DMS 273 (cell line): ENCODE results near the gene TNFRSF9.
"Not testable (repeated sequence)": the region's sequence is repeated elsewhere in the genome, so short reads cannot be mapped to it uniquely, and the experiment has no call there.

Experiments
- DNase-seq: peaks from one replicate; lab custom pipeline; 2025; ENCODE audit not compliant: unreplicated experiment; lab: John Stamatoyannopoulos, UW

Gene TNFRSF9

DNA sequence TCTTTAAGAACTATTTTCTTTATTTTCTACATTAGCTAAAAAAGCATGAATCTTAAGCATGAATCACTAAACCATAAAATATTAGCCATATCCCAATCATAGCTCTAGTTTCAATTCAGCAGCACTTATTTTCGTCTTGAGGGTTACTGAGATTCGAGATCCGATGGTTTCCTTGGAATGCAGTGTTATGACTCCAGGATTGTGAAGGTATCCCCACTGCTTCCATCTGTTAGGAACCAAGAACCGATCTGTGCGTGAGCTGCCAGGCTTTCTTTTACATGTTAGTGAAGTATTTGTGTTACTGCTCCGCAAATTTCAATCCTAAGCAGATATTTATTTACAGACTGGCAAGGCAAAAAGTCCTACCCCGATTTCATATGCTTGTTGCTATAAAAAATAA is 18.8 kb downstream of the TNFRSF9 start:
- no peak for DNase-seq

DNA sequence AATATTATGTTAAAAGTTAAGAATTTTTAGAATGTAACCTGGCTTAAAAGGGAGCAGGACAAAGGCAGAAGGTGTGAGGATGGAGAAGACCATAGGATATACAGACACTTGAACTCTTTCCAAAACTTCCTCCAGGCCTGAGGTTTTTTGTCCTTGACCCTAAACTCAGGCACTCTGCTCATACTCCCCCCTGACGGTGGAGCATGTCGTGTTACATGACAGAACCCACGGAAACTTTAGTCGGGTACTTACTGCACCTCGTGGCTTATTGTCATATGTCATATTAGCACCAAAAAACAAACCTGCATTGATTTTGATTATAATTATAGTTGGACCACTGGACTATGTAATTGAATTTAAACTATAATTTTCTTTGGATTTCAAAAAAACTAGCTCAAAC is 20.8 kb downstream of the TNFRSF9 start:
- no peak for DNase-seq

DNA sequence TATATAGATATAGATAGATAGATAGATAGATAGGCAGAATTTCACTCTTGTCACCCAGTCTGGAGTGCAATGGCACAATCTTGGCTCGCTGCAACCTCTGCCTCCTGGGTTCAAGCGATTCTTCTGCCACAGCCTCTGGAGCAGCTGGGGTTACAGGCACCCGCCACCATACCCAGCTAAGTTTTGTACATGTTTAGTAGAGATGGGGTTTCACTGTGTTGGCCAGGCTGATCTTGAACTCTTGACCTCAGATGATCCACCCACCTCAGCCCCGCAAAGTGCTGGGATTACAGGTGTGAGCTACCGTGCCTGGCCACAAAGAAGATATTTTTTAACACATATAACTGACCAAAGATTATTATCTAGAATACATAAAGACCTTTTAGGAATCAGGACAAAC is 22.7 kb downstream of the TNFRSF9 start:
- not testable (repeated sequence) for DNase-seq

DNA sequence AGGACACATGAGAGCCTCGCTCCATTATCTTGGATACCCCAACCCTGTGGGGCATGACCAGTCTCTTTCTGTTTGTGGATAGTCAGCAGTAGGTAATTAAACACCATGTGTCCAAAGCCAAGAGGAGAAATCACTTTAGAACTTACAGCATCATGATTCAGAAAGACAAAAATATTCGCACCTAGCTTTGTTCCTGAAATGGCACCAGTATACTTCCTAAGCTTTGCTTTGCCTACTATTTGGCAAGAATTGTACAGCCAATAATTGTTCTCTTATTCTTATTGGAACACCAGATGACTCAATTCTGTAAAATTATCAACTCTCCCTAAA is 24.2 kb downstream of the TNFRSF9 start:
- no peak for DNase-seq

DNA sequence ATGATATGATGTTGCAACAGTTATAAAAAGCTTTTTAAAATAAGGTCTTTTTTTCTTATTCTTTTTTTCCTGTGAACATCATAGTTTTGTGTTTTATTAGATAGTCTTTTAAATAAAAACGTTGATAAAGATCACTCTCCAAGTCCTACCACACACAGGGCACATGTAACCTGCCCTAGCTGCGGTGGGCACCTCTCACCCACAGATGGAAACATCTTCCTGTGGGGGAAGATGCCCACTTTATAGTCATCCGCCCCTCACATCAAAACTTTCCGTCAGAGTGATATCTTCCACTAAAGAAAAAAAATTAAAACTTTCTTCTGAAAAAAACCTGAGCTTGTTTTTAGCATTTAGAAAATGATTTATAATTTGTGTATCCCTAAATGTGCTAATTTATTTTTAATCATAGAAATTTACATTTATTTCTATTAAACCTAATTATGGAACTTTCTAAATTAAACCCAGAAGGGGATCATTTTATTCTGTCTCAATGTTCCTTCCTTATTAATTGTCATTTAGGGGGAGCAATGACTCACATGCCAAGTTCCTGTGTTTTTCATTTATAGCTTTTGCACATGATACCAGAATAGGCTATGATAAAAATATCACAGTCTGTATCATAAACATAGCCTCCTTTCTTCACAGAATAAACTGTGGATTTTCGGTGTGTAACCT is 24.7 kb downstream of the TNFRSF9 start:
- DNase-seq, result no peak

DNA sequence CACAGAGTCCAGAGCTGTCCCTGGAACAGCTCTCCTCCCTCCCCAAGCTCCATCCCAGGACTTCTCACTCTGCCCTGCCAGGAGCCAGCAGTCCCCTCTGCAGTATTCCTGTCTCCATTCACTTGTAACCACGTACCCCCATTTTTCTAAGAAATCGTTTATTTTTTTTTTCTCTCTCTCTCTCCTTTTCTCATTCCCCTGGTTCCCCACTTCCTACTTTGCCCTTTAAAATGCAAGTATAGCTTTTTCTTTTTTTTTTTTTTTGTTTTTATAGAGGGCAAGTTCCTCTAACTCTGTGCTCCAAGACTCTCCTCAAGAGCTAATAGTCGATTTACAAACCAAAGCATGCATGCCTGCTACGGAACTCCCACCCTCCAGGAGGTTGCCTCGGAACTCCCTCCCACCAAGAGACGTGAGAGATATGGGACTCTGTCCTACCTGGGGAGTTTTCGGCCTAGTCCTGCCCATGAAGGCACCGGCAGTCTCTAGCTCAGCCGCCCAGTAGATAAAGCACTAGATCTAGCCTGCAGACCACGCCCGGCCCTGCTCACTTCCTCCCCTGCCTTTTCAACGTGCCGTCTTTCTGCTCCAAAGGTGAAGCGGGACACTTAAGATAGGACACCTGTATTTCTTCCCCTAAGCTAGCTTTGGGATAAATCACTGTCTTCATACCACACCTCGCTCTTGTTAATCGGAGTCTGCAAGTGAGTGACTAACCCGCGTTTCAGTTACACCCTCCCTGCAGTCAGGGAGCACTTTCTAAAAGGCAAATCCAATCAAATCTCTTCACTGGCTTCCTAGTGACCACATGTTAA is 27.7 kb downstream of the TNFRSF9 start:
- DNase-seq, result no peak

DNA sequence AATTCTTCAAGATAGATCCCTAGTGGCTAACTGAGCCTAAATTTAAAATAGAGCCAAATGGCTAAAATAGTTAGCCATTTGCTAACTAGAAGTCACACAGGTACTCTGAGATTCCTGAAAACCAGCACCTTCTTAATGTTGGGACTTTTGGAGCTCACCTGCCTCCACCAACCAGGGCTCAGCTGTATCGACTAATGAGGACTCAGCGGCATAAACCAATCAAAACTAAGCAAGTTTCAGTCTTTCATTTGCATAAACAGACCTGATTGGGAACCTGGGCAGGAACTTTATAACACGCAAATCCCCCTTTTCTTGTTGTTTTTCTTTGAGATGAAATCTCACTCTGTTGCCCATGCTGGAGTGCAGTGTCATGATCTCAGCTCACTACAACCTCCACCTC is 28.5 kb downstream of the TNFRSF9 start:
- DNase-seq, result no peak

DNA sequence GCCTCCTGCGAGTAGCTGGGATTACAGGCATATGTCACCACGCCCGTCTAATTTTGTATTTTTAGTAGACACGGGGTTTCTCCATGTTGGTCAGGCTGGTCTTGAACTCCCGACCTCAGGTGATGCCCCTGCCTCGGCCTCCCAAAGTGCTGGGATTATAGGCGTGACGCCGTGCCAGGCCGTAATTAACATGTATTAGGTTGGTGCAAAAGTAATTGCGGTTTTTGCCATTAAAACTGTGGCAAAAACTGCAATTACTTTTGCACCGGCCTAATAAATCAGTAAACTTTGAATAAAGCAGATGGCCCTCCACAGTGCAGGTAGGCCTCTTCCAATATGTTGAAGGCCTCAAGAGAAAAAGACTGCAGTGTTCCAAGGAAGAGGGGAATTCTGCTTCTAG is 35.4 kb downstream of the TNFRSF9 start:
- DNase-seq, result no peak

DNA sequence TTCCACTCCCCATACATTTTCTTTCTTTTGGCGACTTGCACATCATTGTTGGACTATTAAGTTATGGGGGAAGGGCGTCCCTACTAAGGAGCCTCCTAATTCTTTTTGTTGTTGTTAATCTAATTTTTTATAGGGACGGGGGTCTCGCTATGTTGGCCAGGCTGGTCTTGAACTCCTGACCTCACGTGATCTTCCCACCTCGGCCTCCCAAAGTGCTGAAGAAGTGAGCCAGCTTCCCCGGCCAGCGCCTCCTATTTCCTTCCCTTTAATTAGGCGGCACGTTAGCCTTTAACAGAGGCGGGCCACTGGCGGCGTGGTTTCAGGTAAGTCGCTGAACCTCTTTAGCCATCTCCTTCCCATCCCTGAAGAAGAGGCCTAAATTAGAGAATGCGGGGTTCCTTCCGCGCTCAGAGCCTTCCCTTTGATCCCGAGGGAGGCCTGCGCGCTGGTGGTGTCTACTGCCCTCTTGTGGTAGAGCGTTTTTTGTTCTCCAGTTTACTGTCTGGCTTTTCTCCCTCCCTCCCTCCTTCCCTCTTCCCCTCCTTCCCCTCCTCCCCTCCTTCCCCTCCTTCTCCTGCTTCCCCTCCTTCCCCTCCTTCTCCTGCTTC is 38.1 kb downstream of the TNFRSF9 start:
- peak; percentile 89 for DNase-seq

DNA sequence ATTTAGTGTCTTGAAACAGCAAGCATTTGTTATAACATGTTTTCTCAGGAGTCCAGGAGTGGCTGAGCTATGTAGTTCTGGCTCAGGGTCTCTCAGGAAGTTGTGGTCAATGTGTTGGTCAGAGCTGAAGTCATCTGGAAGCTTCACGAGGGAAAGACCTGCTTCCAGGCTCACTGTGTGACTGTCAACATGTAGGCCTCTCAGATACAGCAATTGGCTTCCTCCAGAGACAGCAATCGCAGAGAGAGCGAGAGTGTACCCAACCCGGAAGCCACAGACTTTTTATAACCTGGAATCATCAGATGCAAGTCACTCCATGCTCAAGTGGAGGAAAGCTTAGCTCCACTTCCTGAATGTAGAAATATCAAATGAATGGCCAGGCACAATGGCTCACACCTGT is 40.9 kb downstream of the TNFRSF9 start:
- no peak for DNase-seq

DNA sequence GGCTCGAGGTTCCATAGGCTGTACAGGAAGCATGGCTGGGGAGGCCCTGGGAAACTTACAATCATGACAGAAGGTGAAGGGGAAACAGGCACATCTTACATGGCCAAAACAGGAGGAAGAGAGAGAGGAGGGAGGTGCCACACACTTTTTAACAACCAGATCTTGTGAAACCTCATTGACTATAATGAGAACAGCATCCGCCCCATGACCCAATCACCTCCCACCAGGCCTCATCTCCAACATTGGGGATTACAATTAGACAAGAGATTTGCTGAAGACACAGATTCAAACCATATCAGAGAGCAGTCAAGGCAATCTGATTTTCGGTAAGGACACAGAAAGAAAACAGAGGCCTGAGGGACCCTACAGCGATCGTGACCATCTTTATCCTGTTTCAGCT is 41.7 kb downstream of the TNFRSF9 start:
- no peak for DNase-seq

DNA sequence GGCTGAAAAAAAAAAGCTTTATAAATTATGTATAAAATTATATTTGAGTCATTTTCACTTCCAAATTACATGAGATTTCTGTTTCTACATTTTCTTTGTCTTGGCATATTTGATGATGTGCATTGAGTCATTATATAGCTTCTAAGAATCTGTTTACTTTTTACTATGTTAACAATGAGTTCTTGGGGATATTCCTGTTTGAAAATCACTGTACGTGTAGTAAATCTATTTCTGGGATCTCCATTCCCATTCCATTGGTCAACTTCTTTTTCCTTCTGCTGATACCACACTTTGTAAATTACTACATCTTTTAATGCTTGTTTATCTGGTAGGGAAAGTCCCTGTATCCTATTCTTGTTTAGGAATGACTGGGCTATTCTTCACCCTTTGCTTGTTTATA is 43.6 kb downstream of the TNFRSF9 start:
- no peak for DNase-seq

DNA sequence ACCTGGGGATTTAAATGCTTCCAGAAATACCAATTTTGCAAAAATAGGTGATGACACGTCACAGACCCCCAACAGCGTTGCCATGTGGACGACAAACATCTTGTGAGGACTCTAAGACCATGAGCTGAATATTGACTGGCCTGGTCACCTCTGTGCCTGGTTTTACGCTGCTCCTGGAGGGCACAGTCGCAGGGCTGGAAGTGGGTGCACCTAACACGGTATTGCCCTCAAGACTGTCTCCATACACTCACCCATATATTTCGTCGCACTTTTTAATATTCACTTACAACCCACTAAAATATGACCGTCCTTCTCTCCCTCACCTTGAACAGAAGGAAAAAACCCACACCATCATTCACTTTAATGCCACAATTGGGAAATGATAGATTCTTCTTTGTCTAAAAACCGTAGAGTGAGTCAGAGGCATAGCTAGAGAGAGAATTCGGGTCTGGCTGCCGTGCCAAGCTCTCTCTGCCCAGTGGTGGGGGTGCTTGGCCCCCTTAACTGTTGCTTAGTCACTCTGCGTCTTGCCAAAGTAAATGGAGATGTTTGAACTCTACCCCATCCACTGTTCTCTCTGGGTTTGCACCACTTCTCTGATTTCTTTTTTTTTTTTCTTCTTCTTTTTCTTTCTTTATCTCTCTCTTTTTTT is 47.0 kb downstream of the TNFRSF9 start:
- no peak for DNase-seq

DNA sequence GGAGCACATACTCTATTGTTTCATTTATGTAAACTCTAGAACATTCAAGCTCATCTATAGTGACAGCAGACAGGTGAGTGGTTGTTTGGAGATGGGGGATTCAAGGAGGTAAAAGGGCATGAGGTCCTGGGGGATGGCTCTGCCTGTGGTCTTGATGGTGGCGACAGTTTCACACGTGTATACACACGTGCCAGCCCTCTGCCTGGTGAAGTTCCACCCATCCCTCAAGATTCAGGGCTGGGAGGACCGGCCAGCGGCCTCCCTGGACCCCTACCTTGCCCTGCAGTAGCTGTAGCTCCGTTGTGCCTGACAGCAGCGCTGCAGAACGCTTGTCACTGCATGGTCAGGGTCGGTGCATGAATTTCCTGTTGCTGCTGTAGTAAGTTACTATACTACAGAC is 48.8 kb downstream of the TNFRSF9 start:
- DNase-seq, result no peak

DNA sequence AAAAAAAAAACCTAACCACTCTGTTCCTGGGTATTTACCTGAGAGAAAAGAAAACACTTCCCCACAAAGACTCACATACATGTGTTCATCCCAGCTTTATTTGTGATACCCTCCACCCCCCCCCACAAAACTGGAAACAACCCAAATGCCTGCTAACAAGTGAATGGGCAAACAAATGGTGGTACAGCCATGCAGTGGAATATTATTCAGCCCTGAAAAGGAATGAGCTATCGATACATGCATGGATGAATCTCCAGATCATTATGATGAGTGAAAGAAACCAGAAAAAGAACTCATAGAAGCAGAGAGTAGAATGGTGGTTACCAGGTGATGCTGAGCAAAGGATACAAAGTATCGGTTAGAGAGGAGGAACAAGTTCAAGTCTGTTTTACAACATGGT is 49.8 kb downstream of the TNFRSF9 start:
- no peak for DNase-seq

DNA sequence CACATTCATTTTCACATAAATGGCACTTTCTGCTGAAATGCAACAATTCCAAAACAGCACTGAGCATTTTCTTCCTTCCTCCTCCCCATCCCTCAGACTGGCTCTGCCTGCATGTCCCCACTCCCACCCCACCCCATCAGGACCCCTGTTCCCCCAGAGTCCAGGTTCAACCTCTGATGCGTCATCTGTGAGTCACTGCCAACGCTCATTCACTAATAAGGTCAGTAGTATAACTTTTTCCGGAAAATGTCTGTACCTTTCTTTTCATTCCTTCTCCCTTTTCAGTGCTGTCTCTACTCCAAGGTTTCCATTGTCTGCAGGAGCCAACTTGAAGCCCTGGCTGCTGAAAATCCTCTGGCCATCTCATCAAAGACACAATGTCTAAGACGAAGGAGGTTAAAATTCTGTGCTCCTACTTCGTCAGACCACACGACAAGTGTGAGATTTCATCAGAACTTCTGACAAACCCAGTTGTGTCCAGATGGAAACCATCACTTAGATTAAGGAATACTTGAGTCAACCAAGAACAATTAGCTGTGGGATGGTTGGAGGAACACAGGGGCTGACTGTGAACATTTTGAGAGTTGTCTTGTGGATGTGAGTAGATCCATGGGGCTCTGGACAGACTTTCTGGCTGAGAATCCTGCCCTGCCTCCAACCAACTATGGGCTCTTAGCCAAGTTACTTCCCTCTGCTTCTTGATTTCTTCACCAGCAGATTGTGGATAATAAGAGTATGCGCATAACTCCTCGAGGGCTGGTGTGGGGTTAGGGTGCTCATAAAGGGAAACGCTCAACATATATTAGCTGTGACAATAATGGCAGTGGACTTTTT is 52.2 kb downstream of the TNFRSF9 start:
- peak; percentile 81 for DNase-seq

DNA sequence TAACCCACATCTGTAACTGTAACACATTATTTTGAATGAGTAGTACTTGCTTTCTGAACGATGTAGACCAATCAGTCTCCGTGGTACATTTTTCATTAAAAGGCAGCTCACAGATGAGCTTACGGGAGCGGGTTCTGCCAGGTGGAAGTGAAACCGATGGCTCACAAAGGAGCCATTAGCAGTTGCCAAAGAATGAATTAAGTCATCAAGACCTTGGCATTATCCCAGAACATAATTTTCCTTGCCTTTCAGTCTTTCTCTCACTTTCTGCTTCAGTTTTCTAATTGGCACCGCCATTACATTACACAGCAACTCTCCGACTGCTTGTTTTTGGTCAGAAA is 54.3 kb downstream of the TNFRSF9 start:
- peak; percentile 71 for DNase-seq

DNA sequence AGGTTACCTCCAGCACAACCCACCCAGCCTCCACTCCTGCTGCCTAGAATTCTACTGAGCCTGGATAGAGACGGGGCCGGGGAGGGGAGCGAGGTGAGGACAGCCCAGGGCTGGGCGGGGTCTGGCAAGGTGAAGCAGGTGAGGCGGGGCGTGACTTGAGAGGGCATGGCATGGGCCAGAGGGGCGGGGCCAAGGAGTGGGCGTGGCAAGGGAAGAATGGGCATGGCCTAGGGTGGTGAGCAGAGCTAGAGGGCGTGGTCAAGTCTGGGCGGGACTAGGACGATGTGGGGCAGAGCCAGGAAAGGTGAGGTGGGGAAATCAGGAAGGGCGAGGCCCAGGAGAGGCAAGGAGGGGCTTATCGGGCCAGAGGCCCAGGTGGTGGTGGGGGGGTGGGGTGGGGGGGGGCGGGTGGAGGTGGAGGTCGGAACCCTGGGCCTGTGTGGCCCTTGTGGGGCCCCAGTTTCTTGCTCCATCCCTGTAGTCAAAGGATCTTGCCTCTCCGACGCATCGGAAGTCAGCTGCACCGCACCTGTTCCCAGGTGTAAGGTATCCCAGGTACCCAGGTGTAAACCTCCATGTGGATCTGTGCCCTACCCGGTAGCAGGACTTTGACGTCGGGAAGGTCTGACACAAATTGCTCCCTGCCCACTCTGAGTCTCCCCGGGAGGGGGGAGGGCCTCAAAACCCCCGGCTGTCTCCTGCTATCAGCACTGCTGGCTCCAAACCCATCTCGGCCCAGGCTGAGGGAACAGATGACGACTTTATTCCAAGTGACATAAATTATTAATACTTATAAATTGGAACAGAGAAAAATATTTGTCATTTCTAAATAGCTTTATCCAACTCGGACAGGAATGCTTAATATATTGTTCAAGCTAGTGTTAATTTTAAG is 54.9 kb downstream of the TNFRSF9 start:
- peak; percentile 42 for DNase-seq

DNA sequence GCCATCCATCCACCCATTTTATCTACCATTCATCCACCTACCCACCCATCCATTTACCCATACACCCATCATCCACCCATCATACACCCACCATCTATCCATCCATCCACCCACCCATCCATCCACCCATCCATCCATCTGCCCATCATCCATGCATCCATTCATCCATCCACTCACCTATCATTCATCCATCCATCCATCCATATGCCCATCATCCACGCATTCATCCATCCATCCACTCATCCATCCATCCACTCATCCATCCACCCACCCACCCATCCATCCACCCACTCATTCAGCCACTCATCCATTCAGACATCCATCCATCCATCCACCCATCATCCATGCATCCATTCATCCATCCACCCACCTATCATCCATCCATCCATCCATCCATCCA is 55.9 kb downstream of the TNFRSF9 start:
- no peak for DNase-seq

DNA sequence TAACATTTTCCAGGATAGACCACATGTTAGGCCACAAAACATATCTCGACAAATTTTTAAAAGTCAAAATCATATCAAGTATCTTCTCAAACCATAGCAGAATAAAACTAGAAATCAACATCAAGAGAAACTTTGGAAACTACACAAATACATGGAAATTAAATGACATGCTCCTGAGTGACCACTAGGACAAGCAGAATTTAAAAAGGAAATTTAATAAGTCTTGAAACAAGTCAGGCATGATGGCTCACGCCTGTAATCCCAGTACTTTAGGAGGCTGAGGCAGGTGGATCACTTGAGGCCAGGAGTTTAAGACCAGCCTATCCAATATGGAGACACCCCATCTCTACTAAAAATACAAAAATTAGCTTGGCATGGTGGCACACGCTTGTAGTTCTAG is 61.4 kb downstream of the TNFRSF9 start:
- no peak for DNase-seq
